ENCODE measurements around the gene FGF14.

Gene FGF14

DNA sequence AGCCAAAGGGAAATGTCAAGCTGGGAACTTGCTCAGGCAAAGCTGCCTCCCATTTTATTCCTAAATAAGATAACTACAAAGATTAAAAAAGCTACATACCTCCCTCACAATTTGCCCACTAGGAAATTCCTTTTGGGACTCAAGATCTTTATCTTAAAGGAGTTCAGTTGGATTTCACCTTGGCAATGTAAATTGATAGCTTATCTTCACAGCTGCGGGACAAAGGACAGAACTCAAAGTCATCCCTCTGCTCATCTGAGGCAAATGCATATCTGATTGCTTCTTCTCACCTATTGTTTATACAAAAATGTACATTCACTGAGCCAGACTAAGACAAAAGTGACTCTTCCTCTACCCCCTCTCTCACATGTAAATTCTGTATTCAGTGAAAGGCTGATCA is 47.8 kb downstream of the FGF14 start:
- no peak for DNase-seq (ENCODE audit: low read depth)
- H3K4me3 ChIP-seq (replicated peaks; ENCODE audit: low read depth, low read length), result no peak overlapping the region
- no peak for TF ChIP-seq CTCF (IDR thresholded peaks at IDR 0.05; ENCODE audit: low read length, missing control alignments)

DNA sequence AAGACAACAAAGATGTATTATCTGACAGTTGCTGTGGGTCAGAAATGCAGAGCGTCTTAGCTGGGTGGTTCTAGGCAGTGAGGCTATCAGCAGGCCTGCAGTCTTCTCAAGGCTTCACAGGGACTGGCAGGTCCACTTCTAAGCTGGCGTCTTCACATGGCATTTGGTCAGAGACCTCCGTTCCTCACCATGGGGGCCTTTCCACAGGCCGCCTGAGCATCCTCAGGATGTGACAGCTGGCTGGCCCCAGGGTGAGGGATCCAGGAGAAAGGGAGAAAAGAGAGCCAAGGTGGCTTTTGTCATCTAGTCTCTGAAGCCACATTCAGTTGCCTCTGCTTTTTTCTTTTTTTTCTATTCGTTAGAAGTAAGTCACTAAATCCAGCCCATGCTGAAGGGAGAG is 50.3 kb downstream of the FGF14 start:
- no peak for TF ChIP-seq CTCF (IDR thresholded peaks at IDR 0.05; ENCODE audit: low read length, missing control alignments)
- DNase-seq (ENCODE audit: low read depth), result no peak
- H3K4me3 ChIP-seq (replicated peaks; ENCODE audit: low read depth, low read length), result no peak overlapping the region

GRCh38 chr13:102347490-102347889 is 54.4 kb downstream of the FGF14 start:
- H3K4me3 ChIP-seq (replicated peaks; ENCODE audit: low read depth, low read length), result no peak overlapping the region

DNA sequence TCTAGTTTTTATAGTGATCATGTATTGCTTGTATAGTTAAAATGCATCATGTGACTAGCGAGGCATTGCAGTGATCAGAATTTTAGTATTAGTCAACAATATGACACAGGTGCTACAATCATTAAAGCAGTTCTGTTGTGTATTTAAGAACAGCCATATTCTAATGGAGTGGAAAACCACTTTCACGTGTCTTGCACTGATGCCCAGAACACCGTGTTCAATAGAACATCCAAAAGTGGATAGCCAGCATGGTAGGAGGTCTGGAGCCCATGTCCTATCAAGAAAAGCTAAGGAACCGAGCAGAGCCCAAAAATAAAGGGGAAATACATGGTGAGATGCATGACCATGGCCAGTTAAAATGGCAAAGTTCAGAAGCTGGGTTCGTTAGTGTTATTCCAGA is 55.1 kb downstream of the FGF14 start:
- no peak for DNase-seq (ENCODE audit: low read depth)
- TF ChIP-seq CTCF (IDR thresholded peaks at IDR 0.05; ENCODE audit: low read length, missing control alignments), result no peak
- no peak overlapping the region for H3K4me3 ChIP-seq (replicated peaks; ENCODE audit: low read depth, low read length)

More at GRCh38 chr13:102347490-102347889, 54.4 kb downstream of the FGF14 start:
- TF ChIP-seq CTCF (IDR thresholded peaks at IDR 0.05; ENCODE audit: low read length, missing control alignments), result no peak
- no peak for DNase-seq (ENCODE audit: low read depth)

- no peak for TF ChIP-seq CTCF (IDR thresholded peaks at IDR 0.05; ENCODE audit: low read length, missing control alignments)
- DNase-seq (ENCODE audit: low read depth), result no peak
Measured at GRCh38 chr13:102344410-102344809, 57.4 kb downstream of the FGF14 start.

DNA sequence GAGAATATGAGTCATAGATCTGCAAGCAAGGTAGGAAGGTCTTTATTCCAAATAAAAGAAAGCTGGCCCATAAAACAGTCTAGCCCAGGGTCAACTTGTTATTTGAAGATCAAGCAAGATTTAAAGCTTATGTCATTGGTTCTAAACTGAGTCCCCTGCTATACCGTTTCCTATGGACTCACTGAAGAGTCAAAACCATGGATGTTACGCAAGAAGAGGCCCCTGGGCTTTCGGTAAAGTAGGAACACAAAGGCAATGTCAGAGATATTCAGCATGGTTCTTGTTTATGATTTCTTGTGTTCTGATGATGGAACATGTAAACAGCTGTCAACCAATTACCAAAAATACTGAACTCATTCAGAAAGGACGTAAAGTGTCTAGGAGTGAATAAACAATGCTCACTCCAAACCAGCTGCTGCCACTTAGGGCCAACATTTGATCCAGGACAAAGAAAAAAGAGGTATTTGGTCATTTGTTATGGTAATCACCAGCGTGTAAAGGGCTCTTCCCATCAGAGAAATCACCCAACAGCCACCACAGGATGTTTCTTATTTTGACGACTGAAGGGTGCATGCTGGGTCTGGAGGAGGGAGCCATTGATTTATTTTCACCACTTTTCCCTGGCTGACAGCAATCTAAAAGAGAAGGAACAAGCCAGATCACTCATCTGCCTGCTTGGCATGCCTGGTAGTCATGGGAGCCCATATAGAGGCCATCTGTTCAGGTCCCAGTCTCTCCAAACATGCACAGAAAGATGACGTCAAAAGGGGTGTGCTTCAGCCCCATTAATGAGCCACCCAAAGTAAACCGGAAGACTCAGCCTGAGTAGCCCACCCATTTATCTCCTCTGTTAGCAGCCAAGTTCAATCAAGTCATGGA is 68.3 kb downstream of the FGF14 start:
- no peak for TF ChIP-seq CTCF (IDR thresholded peaks at IDR 0.05; ENCODE audit: low read length, missing control alignments)
- no peak overlapping the region for H3K4me3 ChIP-seq (replicated peaks; ENCODE audit: low read depth, low read length)
- DNase-seq (ENCODE audit: low read depth), result no peak

More at GRCh38 chr13:102344410-102344809, 57.4 kb downstream of the FGF14 start:
- no peak overlapping the region for H3K4me3 ChIP-seq (replicated peaks; ENCODE audit: low read depth, low read length)

- no peak for DNase-seq (ENCODE audit: low read depth)
Measured at GRCh38 chr13:102328909-102329308, 72.9 kb downstream of the FGF14 start.

More at GRCh38 chr13:102328909-102329308, 72.9 kb downstream of the FGF14 start:
- no peak for TF ChIP-seq CTCF (IDR thresholded peaks at IDR 0.05; ENCODE audit: low read length, missing control alignments)
- no peak overlapping the region for H3K4me3 ChIP-seq (replicated peaks; ENCODE audit: low read depth, low read length)
